Stimulated activated CD4-positive, alpha-beta T cell treated with anti-CD3 and anti-CD28 coated beads, Interleukin-4, amount 100 ng/mL, for 1 hour (primary cell): ENCODE results near the gene DPP6.

Experiments used
- DNase-seq: peaks from one replicate; pipeline ENCODE4 v3.0.0-alpha.2; 2020

DPP6 gene

DNA sequence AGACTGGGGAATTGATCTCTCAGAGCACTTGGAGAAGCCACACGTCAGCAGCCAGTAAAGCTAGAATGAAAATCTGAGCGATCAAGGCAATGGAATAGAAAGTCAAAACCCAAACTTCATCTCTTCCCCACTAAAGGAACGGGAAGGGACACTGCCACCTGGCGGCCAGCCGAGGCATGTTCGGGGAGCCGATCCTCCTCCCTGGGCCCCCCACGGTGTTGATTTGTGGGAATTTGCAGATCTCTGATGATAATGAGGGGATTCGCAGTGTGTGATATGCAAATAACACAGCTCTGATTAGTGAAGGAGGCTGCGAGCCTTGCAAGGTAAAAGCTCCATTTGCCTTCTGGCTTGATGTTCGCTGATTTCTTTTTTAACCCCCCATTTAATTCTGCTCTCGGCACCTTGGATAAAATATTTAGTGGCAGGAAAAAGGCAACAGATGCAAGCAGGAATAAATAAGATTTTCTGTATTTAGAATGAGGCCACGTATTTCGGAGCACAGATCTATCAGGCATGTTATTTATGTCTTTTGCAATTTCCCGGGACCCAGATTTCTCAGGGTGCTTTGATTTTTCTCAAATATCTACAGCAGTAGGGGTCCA lies 692.2 kb downstream of the DPP6 start:
- DNase-seq: peak; percentile 9

DNA sequence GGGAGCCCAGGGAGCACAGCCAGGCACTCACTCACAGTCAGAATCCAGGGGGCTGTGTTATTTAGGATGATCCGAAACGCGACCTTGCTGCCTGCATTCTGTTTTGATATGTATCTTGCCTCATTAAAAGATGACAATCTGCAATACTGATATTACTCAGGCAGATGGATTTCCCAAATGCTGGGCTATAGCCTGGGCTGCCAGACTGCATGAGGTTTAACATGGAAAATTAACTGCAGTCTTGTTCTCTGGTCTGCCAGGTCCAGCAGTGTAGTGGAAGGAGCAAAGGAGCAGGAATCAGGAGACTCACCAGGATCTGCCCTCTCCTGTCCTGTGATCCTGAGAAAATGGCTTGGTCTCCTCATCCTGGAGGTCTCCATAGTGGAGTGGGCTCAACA lies 692.7 kb downstream of the DPP6 start:
- DNase-seq: no peak

DNA sequence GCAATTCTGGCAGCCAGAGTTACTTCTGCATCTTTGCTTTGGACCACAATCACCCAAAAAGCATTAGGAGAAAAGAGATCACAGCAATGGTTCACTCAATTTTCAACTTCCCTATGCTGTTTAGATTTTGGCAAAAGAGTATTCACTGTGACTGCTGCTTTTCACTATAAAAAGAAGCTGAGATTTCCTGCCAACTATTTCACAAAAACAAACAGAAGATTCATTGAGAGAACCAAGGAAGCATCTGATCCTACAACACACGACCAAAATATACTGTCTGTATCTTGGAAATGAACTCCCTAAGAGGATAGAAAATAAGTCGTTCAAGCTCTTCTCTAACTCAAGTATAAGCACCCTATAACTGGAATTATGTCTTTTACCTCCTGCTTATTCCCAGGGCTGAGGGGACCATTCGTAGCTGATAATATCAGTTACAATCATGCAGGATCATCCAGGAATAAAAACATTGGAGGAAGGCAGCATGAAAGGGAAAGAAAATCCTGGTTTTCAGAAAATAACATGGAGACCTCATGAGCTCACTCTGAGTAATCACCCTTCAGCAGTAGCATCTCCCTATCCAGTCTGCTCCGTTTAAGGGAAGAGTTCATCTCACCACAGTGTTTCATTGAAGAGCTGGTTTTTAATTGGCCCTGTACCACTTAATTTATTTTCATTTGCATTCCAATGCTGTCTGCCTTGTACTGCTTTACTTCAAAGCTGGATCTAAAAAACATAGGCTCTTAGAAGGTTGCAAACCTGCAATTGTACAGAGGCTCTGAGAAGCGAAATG lies 694.6 kb downstream of the DPP6 start:
- DNase-seq: no peak

DNA sequence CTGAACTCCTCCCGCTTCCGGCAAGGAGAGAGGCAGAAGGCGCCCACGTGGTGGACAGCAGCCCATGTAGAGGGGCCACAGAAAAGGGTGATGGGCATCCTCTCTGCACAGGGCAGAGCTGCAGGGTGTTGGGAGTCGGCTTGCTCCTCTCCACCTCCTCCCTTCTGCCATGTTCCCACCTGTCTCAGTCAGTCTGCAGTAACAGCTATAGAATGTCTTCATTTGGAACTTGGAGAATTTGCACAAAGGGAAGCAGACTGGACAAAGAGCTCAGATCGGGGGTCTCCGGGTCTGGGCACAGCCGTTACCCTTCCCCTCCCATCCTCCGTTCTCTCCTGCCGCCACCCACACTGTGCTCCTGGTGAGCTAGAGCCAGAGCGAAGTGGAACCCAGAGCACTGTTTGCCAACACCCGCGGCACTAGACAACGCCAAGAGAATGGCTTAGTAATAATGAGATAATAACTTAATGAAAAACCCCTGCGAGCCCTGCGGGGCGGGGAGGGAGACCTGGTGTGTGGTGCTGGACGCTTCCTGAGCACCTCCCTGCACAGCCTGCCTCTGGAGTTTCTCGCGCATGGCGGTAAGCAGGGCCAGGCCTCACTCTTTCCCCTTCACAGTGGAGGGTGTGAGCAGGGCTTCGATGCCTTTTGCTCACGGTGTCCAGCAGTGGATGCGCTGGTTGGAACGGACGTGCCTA lies 696.0 kb downstream of the DPP6 start:
- DNase-seq: no peak

DNA sequence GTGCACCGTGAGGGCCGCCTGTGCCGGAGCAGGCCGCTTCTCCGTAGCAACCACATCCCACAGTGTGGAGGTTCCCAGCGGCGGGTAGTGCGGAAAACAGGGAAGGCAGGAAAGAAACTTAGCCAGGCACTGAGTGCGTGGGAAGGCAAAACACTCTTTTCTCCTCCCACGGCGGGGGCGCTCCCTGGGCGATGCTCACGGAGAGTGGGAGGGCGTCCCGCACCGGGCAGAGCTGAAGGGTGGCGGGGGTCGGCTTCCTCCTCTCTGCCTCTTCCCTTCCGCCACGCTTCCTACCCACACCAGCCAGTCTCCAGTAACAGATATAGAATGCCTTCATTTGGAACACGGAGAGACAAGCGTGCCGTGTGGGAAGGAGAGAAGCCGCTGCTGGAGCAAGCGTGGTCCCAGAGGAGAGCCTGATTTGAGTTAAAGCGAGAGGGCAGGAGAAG lies 698.2 kb downstream of the DPP6 start:
- DNase-seq: no peak

DNA sequence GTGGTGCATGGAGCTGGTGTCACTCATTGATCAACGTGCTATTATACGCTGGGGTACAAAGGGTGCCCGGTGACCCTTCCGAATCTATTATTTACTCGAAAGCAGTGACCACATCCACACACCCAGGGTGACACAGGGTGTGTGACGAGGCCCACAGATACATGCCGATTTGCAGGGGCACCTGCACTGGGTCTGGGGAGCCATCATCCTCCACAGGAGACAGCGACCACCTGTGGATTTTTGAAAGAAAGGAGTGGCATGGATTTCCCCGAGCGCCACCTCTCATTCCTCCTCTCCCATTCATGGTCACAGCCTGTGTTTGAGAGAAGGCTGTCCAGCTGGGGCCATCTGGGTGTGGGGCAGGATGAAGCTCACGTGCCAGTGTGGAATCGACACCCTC lies 701.0 kb downstream of the DPP6 start:
- DNase-seq: no peak

DNA sequence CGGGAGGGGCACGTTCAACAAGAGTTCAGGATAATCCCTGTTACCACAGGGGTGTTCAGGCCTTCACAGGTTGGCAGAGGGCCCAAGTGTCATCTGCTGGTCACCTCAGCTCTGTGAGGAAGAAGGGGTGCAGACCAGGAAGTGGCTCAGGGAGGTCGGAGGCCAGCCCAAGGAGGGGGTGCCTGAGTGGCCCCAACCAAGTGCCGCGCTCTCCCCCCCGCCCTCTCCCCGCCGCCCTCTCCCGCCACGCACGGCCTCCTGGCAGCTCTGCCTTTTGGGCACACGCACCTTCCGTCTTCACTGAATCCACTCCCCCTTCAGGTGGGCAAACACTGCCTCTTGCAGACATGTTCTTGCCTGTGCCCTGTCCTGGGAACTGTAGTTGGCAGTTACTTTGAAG lies 705.6 kb downstream of the DPP6 start:
- DNase-seq: no peak

DNA sequence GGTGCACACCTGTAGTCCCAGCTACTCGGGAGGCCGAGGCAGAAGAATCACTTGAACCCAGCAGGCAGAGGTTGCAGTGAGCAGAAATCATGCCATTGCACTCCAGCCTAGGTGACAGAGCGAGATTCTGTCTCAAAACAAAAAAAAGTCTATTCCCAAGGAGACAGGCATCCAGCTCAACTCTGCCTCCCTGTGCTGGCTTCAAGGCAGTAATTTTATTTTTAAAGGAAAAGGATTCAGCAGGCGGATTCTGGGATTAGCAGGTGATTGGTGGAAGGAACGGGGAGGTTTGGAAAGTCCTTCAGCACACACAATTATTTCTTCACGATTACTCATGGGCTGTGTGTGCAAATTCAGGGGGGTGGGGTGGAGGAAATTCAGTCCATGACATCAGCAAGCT lies 707.8 kb downstream of the DPP6 start:
- no peak for DNase-seq

DNA sequence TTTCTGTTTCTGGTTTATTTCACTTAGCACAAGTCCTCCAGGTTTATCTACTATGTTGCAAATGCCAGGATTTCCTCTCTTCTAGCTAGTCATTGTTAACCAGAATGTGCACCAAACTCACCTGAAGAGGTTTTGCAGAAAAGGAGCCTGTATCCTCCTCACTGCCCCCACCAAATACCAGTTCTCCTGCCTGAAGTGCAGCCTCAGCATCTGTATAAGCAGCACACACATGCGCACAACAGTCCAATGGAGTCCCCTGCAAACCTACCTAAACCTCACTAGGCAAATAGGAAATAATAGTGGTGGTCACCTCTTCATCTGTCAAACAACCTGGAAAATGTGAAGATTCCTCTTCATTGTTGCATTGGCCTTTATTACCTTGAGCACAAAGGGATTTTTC lies 712.9 kb downstream of the DPP6 start:
- no peak for DNase-seq

DNA sequence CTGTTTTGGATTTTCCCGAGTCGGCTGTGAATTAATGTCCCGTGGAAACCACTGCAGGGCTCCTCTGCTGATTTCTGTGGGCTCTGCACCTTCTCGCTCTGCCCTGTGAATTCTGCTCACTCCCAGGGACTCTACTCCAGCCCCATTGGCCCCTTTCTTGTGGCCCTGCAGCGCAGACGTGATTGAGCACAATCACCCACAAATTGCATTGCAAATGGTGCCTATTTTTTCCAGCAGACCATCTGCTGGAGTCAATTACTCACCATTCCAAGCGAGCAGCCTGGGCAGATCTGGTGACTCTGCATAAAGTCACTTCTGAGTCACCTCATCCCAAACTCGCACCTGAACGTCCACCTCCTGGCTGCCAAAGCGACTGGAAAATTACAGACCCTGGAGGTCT lies 714.9 kb downstream of the DPP6 start:
- no peak for DNase-seq

DNA sequence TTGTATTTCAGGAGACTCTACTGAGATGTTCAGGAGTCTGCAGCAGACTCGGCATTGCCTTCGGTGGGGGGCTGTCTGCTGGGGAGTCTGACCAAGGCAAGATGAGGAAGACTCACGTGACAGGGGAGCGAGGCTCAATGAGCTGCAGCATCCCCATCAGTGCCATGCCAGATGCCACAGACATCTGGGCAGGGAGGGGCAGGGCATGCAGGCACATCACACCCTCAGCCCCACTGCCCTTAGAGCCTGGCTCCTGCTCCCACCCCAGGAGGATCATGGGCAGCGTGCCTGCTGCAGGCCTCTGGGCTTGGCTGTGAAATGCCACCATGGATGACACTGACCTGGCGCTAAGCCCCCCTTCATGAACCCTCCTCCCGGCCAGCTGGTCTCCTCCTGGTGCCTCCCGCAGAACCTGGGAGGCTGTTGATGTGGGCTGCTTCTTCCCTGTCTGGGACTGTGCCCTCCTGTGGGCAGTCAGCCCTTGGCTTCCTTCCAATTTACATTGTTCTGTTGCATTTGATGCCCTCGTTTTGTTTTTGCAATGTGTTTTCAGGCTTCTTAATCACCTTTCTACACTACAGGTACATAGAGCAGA lies 715.7 kb downstream of the DPP6 start:
- DNase-seq: no peak

DNA sequence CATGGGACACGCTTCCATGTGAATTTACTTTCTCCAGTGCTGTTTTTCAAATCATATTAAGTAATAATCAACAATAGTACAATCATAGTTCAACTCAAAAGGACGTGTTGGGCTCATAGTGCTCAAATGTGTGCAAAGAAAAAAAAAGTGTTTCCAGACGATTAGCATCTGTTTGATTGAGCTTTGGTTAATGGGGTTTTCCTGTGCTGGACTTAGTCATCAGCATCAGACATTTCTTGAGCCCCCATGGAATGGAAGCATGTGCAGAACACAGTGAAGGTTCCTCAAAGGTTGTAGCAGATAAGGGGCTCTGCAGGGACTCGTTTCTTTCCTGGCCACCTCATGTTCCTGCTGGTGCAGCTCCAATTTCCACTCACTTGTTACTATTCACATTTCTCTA lies 716.8 kb downstream of the DPP6 start:
- no peak for DNase-seq

DNA sequence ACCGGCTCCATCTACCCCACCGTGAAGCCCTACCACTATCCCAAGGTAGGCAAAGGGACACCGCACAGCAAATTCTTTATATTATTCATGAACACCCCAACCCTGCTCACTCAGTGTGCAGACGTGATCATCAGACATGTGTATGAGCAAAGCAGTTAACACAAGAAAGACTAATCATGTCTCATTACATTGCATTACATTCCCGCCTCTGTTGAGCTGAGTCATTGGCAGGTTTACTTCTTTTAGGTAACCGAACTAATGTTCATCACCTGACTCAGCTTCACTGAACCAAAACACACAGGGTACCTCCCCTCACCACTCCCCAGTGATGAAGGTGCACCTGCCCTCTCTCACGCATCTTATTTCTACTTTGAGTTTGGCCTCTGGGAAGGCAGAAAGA lies 717.3 kb downstream of the DPP6 start:
- DNase-seq: no peak

DNA sequence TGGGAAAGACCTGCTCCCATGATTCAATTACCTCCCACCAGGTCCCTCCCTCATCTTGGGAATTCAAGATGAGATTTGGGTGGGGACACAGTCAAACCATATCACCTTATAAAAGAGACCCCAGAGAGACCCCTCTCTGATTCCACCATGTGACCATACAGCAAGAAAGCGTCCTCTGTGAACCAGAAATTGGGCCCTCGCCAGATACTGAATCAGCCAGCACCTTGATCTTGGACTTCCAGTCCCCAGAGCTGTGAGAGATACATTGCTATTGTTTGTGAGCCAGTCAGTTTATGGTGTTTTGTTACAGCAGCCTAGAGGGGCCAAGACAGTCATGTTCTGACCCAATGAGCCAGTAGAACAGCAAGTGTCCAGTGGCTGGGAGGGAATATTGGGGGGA lies 718.2 kb downstream of the DPP6 start:
- DNase-seq: no peak

DNA sequence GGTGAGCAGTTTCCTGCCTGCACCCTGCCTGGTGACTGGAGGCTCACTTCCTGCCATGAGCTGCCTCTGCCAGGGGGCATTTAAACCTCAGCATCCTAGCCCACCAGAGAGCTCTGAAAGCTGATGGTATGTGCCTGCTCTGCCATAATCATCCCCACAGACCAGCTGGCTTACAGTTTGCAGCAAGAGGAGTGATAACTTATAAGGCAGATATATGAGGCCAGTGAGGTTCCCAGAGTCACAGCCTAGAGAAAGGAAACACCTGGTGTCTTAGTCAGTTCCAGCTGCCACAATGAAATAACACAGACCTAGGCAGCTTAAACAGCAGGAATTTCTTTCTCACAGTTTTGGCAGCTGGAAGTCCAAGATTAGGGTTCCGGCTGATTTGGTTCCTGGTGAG lies 718.8 kb downstream of the DPP6 start:
- DNase-seq: no peak

DNA sequence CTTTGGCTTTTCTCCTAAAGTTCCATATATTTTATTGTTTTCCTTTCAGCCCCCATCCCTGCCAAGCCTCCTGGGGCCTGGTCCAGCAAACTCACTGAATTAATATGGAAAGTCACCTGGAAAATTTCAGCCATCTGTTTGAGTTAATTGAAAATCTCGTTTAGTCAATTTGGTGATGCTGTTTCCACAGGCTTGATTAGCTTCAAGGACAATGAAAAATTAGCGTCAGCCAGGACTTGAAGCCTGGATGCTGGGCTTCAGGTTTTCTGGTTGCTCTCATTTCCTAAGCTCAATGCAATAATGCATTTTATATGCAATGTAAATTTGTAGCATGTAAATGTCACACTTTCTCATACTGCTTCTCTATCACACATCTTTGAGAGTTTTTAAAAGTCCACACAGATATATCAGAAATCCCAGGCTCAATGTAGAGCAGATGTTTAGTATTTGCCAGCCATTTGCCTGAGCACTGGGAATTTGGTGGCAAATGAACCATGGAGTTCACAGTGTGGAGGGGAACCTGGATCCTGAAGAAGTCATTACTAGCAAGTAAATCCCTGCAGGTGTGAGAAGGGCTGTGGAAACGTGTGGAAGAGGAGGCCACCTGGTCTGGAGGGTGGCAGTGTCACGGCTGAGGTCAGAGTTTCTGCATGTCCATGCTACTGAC lies 722.2 kb downstream of the DPP6 start:
- no peak for DNase-seq

DNA sequence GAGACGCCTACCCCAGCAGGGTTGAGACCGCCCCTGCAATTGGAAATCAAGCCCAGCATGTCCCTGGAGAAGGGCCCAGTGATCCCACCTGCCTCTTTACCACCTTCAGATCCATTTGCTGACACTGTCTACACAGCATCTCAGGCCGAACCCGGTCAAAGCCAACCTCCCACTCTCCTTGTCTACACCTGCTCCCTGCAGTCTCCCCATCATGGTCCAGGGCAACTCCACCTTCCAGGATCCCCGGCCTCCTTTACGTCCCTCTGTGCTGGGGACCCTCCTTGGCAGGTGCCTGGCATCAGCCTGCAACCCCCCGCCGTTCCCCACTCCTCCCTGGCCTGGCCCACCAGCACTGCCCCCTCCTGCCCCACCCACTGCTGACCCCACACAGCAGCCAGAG lies 723.5 kb downstream of the DPP6 start:
- no peak for DNase-seq

DNA sequence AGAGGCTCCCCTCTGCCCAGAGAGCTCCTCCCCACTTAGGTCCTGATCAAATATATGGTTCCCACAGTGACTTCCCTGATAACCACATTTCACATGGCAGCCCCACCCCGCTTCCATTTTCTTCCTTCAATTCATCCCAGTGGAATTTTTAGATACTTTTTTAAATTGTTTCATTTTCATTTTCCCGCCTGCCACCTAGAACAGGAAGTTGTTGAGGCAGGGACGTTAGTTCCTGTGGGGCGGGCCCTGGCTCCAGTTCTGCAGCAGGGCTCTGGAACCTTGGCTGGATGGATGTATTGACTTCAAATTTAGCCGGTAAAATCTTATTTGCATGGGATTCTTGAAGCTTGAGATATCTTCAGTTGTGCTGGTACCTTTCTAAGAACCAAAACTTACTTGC lies 724.2 kb downstream of the DPP6 start:
- no peak for DNase-seq

DNA sequence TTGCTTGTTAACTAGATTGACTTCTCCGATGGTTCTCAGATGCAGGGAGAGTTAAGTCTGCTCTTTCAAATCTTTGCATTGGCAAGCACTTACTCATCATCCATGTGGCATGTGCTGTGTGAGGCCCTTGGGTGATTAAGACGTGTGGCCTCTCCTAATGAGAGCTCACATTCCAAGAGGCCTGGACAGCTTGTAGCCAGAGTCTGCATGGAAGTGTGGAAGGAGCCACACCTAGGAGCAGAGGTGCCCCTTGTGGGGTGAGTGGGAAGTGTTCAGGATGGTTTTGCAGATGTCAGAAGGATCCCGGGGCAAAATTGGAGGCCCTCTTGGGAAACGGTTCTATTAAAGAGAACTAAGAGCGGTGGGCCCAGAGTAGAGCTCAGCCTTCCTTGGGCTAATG lies 724.8 kb downstream of the DPP6 start:
- no peak for DNase-seq

DNA sequence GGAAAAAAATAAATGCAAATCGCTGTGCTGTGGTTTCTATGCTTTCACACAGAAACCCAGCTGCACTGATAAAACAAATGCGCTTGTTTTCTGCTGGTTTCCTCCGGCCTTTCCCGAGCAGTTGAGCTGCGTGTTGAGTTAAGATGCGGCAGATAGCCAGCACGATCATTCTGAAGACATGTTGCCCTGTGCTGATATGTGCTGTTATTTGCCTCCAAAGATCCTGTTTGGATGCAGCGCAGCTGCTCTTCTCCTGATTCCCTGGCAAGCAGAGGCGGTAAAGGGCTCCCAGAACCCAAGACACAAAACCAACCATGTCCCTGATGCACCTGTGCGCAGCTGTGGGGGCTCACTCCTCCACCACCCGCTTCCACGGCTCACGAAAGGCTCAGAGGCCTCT lies 725.3 kb downstream of the DPP6 start:
- DNase-seq: no peak

DNA sequence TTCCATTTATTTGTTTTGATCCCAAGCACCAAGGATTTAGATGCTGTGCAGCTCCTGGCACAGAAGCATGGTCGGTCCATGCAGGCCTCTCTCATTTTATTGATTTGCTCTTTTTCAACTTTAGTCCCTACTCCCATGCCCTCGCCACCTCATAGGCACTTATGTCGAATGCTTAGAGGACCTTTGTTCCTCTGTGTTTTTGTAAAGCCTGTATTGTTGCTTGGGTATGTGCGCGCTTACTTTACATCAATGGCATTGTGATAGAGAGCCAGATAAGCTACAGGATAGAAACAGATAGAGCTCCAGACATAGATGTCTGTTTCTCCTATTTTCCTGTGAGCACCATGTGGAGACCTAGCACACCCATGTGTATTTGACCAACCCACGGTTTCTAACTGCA lies 725.7 kb downstream of the DPP6 start:
- DNase-seq: no peak

DNA sequence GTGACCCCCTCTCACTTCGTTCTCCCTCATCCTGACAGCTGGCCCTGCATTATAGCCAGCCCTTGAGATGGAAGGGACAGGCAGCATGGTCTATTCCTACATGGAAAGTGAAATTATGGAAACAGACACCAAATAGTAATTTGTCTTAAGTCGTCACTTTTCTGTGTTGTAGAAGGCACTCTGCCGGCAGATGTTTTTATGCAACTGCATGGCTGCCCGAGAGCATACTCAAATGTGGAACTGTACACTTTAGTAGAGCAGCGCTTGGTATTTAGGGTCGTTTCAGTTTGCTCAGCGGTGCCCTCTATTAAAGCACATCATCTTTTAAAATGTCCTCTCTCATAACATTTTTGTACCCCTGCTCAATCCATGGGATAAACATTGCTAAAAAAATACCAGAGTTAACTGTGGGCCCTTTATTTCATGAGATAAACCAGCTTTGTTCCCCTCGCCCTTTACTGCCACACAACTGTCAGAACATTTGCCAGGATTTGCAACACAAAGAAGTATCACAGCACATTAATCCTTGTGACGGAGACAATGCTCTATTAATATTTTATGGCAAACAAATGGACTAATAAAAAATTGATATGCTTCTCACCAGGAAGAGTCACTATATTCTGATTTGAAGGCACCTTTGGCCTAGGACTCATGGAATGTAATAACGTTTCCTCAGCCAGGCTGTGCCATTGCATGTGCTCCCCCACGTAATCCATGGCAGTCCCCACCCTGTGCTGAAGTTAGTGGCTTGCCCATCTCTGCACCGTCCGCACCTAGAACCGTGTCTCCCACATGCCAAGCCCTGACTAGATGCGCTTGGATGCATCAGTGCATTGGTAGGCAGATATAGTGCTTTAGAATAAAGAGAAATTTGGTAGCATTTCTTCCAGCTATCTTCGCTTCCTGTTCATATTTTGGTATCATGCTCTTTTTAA lies 729.4 kb downstream of the DPP6 start:
- no peak for DNase-seq
